Calu3 (cell line): Measurements from ENCODE around the gene SLC22A23. TPM values are rescaled to one million over a fixed set of nuclear protein-coding genes. Genes with fewer than 3 reads are reported as not detected.

ENCODE experiments used
- BruUV-seq: library from RNA; stranded (reverse); fragments of 400-500 nt; replicated peaks from 2 replicates; lab custom pipeline; 2021; lab: Mats Ljungman, UMichigan
- CTCF ChIA-PET: fragments of 300-600 bp; sonication (Branson Sonifier 250); formaldehyde crosslinking; loops from one replicate; lab custom pipeline; 2022; ENCODE audit warnings: antibody characterized with exemption; lab: Charles Lee
- DNase-seq: peaks from one replicate; pipeline ENCODE4 v3.0.0; 2022
- H3K27ac Mint-ChIP-seq: one replicate; pipeline ENCODE4 v1.8.0; 2022; ENCODE audit warnings: mixed read lengths; ENCODE audit not compliant: unreplicated experiment
- H3K27me3 Mint-ChIP-seq: one replicate; pipeline ENCODE4 v1.8.0; 2022; ENCODE audit warnings: mixed read lengths; ENCODE audit not compliant: unreplicated experiment
- H3K36me3 Mint-ChIP-seq: one replicate; pipeline ENCODE4 v1.8.0; 2022; ENCODE audit warnings: mild to moderate bottlenecking, moderate library complexity, mixed read lengths; ENCODE audit not compliant: insufficient read depth, unreplicated experiment
- H3K4me1 Mint-ChIP-seq: one replicate; pipeline ENCODE4 v1.8.0; 2022; ENCODE audit warnings: mild to moderate bottlenecking, low read depth, mixed read lengths; ENCODE audit not compliant: unreplicated experiment
- H3K4me3 Mint-ChIP-seq: one replicate; pipeline ENCODE4 v1.8.0; 2022; ENCODE audit warnings: mild to moderate bottlenecking, low read depth, moderate library complexity, mixed read lengths; ENCODE audit not compliant: unreplicated experiment
- H3K9me3 Mint-ChIP-seq: one replicate; pipeline ENCODE4 v1.8.0; 2022; ENCODE audit warnings: low read depth, mixed read lengths; ENCODE audit not compliant: unreplicated experiment
- intact Hi-C: fragments of 100-400 bp; cut with micrococcal nuclease; formaldehyde crosslinking; loops from one replicate; pipeline ENCODE4 v1.10.0; 2022; ENCODE audit not compliant: unreplicated experiment
- total RNA-seq: library from RNA; stranded (reverse); gene quantifications from 2 replicates; pipeline ENCODE4 v1.2.3, GENCODE V29; 2022
- TF ChIP-seq, protein P1 (sequence below): fragments of 200-600 bp; IDR thresholded peaks from one replicate; pipeline ENCODE4 v1.8.0; 2022; ENCODE audit warnings: antibody characterized with exemption; ENCODE audit not compliant: unreplicated experiment

SLC22A23 gene
- total RNA-seq, 1 experiment from 2014 or later = 3.9 TPM

DNA sequence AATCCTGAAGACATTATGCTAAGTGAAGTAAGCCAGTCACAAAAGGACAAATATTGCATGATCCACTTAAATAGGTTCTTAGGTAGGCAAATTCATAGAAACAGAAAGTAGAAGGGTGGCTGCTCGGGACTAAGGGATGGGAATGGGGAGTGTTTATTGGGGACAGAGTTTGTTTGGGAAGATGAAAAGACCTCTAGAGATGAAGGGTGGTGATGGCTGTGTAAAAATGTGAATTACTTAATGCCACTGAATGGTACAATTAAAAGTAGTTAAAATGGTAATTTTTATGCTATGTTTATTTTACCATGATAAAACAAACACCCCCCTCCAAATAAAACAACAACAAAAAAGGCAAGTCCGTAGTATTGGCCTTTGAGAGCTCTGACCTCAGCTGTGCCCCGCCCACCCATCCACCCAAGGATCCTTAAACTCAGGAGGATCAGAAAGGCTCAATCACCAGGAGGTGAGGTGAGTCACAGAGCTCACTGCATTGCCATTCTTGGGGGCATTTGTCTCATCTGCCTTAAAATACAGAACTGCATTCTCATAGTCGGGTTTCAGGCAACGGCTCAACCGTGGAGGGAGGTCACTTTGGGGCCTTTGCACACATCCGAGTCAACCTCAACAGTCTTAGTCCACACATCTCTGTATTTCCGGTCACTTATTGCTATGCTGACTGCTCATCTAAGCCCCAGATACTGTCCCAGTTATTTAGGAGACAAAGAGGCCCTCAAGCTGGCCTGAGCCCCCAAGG, 96.7 kb downstream of the SLC22A23 start:
- TF ChIP-seq, protein P1, sequence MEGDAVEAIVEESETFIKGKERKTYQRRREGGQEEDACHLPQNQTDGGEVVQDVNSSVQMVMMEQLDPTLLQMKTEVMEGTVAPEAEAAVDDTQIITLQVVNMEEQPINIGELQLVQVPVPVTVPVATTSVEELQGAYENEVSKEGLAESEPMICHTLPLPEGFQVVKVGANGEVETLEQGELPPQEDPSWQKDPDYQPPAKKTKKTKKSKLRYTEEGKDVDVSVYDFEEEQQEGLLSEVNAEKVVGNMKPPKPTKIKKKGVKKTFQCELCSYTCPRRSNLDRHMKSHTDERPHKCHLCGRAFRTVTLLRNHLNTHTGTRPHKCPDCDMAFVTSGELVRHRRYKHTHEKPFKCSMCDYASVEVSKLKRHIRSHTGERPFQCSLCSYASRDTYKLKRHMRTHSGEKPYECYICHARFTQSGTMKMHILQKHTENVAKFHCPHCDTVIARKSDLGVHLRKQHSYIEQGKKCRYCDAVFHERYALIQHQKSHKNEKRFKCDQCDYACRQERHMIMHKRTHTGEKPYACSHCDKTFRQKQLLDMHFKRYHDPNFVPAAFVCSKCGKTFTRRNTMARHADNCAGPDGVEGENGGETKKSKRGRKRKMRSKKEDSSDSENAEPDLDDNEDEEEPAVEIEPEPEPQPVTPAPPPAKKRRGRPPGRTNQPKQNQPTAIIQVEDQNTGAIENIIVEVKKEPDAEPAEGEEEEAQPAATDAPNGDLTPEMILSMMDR = no peak
- CTCF ChIA-PET = no interaction called here
- H3K9me3 Mint-ChIP-seq = no peaks in the 10 kb centered on the region
- DNase-seq = no peak
- H3K4me1 Mint-ChIP-seq = peaks cover 26% of the 10 kb centered on the region
- intact Hi-C loops = no loop called here
- BruUV-seq = no TSS peak
- H3K27ac Mint-ChIP-seq = no peak overlapping the region
- H3K4me3 Mint-ChIP-seq = no peak overlapping the region
- no peaks in the 10 kb centered on the region for H3K27me3 Mint-ChIP-seq
- peaks cover 10% of the 10 kb centered on the region for H3K36me3 Mint-ChIP-seq

DNA sequence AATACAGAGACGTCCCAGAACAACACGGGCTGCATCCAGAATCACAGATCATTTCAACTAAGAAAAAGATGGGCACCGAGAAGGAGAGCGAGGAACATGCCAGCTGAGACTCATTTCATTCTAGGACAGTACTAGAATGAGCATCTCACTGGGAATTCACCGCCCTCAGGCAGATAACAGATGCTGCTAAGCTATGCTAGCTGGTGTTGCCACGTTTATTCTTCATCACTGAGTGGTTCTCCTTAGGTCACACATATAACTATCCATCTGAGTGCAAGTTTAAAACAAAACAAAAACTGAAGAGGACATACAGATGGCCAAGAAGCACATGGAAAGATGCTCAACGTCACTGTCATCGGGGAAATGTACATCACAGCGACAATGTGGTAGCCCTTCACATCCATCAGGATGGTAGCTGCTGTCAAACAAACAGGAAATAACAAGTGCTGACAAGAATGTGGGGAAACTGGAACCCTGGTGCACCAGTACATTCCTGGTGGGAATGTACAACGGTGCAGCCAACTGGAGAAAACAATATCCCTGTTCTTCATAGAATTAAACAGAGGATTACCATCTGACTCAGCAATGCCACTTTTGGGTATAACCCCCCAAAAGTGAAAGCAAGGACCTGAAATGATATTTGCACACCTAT, 97.6 kb downstream of the SLC22A23 start:
- Mint-ChIP-seq H3K36me3 (peaks cover 10% of the 10 kb centered on the region), H3K27me3 (peaks cover under 1% of the 10 kb centered on the region), H3K9me3 (no peaks in the 10 kb centered on the region), H3K4me1 (peaks cover 22% of the 10 kb centered on the region), H3K27ac (no peak overlapping the region), H3K4me3 (no peak overlapping the region)
- TF ChIP-seq, protein P1 = no peak
- no TSS peak for BruUV-seq
- intact Hi-C loops = no loop called here
- CTCF ChIA-PET = no interaction called here
- DNase-seq = no peak

DNA sequence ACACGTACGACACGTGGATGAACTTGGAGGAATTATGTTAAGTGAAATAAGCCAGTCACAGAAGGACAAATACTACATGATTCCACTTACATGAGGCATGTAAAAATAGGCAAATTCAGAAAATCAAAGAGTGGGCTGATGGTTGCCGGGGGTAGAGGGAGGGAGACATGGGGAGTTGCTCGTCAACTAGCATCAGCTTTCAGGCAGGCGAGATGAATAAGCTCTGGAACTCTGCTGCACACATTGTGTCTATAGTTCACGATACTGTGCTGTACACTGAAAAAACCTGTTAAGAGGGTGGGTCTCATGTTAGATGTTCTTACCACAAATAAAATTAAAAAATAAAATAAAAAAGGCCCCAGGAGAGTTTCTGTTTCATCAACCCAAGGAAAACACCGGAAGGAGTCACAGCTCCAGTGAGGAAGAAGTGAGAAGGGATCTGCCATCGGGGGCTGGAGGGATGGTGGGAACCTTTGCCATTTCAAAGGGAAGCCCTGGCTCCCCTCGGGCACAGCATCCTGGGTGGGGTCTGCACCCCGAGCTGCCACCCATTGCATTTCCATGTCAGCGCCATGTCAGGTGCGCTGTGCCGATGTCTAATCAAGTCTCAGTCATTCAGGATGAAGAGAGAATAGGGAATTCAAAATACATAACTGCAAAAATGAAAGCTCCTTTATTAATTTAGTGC, 98.3 kb downstream of the SLC22A23 start:
- CTCF ChIA-PET = no interaction called here
- Mint-ChIP-seq H3K9me3 (no peaks in the 10 kb centered on the region), H3K27me3 (peaks cover 8% of the 10 kb centered on the region), H3K4me1 (peaks cover 16% of the 10 kb centered on the region), H3K36me3 (peaks cover 10% of the 10 kb centered on the region), H3K4me3 (no peak overlapping the region), H3K27ac (no peak overlapping the region)
- BruUV-seq = no TSS peak
- TF ChIP-seq, protein P1 = no peak
- intact Hi-C loops = no loop called here
- no peak for DNase-seq

DNA sequence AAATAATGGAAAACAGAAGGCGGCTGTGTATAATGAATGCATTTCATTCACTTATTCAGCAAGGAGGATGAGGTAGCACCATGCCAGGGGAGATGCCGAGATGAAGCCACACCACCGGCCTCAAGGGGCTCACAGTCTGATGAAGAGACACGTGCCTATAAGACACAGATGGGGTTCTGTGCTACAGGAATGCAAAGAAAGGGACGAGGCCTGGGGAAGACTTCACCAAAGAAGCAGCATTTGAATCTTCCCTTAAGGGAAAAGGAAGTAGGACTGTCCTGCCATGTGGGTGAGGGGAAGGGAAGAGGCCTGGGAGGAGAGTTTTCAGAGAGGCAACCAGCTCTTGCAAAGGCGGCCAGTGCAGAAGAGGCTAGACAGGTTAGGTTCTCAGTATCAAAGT, 99.2 kb downstream of the SLC22A23 start:
- Mint-ChIP-seq H3K27ac (no peak overlapping the region), H3K36me3 (peaks cover 7% of the 10 kb centered on the region), H3K9me3 (no peaks in the 10 kb centered on the region), H3K4me3 (no peak overlapping the region), H3K4me1 (peaks cover 8% of the 10 kb centered on the region), H3K27me3 (peaks cover 8% of the 10 kb centered on the region)
- intact Hi-C loops = no loop called here
- DNase-seq = no peak
- TF ChIP-seq, protein P1 = no peak
- BruUV-seq = no TSS peak
- CTCF ChIA-PET = no interaction called here
